Pancreas (tissue), 10 donors: ENCODE measurements around the gene NCAPD3. TPM values are rescaled to one million over a fixed set of nuclear protein-coding genes. Genes with fewer than 3 reads are reported as not detected.

ENCODE experiments used
- ATAC-seq, 4 donors: fragments of 200-7000 bp; cut with Tn5 transposase; one replicate each; pipeline versions ENCODE4 v1.8.0 to v1.9.1; 2020; ENCODE audit warnings: mild to moderate bottlenecking in 4 of 4, moderate library complexity in 4 of 4
- DNase-seq, 6 donors: peaks; one replicate each; pipeline ENCODE4 v3.0.0-alpha.2; 2020
- FAIRE-seq: peaks from 2 replicates; lab custom pipeline; 2012; peaks lifted over from hg19 to GRCh38; lab: Jason Lieb, UNC
- H3K27ac ChIP-seq, 4 donors: fragments of 200-600 bp; sonication (generic); 1 replicate in 3 of 4; 2 replicates in 1 of 4; pipeline versions ENCODE4 v1.5.0 to v1.8.0; 2020
- H3K27me3 ChIP-seq, 4 donors: fragments of 200-600 bp; one replicate each; pipeline ENCODE4 v1.8.0; 2021
- H3K36me3 ChIP-seq, 3 donors: fragments of 200-600 bp; sonication (generic) in 1 of 3; one replicate each; pipeline versions ENCODE4 v1.5.0 to v1.8.0; 2020 to 2021
- H3K4me1 ChIP-seq, 3 donors: fragments of 200-600 bp; one replicate each; pipeline ENCODE4 v1.8.0; 2021
- H3K4me3 ChIP-seq, 4 donors: fragments of 200-600 bp; sonication (generic) in 2 of 4; one replicate each; pipeline versions ENCODE4 v1.5.0 to v1.8.0; 2020 to 2021
- H3K9me3 ChIP-seq, 4 donors: fragments of 200-600 bp; one replicate each; pipeline ENCODE4 v1.8.0; 2021
- WGBS, 2 donors: extraction: QIAGEN DNeasy Blood & Tissue Kit; methylation state at CpG; one replicate each; pipeline ENCODE4 v1.1.7; 2013; 5-methylcytosine and 5-hydroxymethylcytosine counted together
- intact Hi-C, 3 donors: fragments of 100-400 bp; cut with DNase I; formaldehyde crosslinking; loops; one replicate each; pipeline versions ENCODE4 v1.11.1 to v1.14.2; 2022
- polyA plus RNA-seq, 2 donors: library from polyadenylated mRNA; stranded (reverse); fragments of 200-250 nt; gene quantifications; one replicate each; pipeline ENCODE4 v1.2.3, GENCODE V29; 2013
- total RNA-seq, 6 donors: library from RNA; stranded (reverse); fragmentation: NEBNext Ultra II Directional in 4 of 6; extraction: Animal tissue kit (Norgen Biotek cat#: 25700) in 4 of 6; gene quantifications; one replicate each; pipeline versions ENCODE4 v1.2.1 to v1.2.4, GENCODE V29; 2021 to 2023
- TF ChIP-seq, protein P1 (sequence below), 4 donors: fragments of 200-600 bp; sonication (generic) in 3 of 4; IDR thresholded peaks; one replicate each; pipeline versions ENCODE4 v1.5.0 to v1.8.0; 2021; ENCODE audit warnings: antibody characterized with exemption in 4 of 4
- donor health status: healthy with polysubstance abuse.
- donor health status: DM: no; HTN: no; CAD: no; lungs with moderate emphysema.
- donor health status: DM: no; HTN: no; CAD: no.
- donor health status: control.
- donor health status: control.
- donor health status: Bipolar disorder and iron deficiency.
- donor health status: DM: yes; HTN: yes; CAD: no.
- donor health status: DM: no; HTN: no; CAD: no.
- donor health status: DM: no; HTN: no; CAD: no.
- donor health status: DM: yes; HTN: yes; CAD: no.

NCAPD3 gene
- total and polyA plus RNA-seq, 8 donors = 4.5 to 9.5 (median 6.2) TPM

DNA sequence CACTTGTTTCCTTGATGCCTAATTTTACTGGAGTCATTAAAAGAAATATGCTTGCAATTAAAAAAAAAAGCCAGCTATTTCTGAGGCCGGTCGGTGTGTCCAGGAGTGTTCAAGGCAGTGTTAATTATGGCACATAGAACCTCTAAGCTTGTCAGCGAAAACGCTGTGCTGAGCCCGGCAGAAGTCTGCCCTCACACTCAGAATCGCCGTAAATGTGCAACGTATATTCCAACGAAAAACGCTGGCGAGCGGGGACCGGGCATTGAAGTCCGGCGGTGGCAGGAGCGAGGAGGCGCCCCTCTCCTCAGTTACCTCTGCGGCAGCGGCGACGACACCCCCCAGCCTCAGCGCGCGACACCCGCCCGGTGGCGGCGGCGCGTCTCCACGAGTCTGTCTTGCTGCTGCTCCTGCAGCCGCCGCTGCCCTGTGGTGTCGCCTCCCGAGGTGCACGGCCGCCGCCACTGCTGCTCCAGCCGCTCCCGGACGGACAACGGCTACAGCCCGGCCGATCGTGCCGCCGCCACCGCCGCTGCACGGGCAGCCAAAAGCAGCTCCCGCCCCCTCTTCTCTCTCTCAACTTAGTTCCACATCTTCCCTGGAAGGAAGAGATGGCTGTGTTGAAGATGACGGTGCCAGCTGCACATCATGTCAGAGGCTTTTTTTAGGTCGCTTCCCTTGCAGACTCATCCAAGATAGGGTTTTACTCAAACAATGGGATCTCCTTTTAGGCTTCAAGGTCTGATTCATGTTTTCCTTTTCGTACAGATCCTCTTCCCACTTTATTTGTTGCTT lies 98.9 kb downstream of the NCAPD3 start:
- FAIRE-seq = no peak
- 7 to 8% methylated on average over 43 to 54 of the region's 54 CpGs for WGBS, 2 donors
- Histone ChIP-seq H3K4me3 (peak overlapping the region in 3 of 4 donors; percentile 8 to 17 (median 10)), H3K36me3 (no peaks in the 10 kb centered on the region), H3K4me1 (no peaks in the 10 kb centered on the region), H3K27ac (no peak overlapping the region), H3K27me3 (peaks cover 0 to 10% (median 0%) of the 10 kb centered on the region in 4 donors), H3K9me3 (no peaks in the 10 kb centered on the region)
- peak; percentile 18 to 83 (median 30) for DNase-seq
- intact Hi-C loops = no loop called here
- ATAC-seq = peak in 3 of 4 donors; percentile 80 to 87 (median 84)
- TF ChIP-seq, protein P1, sequence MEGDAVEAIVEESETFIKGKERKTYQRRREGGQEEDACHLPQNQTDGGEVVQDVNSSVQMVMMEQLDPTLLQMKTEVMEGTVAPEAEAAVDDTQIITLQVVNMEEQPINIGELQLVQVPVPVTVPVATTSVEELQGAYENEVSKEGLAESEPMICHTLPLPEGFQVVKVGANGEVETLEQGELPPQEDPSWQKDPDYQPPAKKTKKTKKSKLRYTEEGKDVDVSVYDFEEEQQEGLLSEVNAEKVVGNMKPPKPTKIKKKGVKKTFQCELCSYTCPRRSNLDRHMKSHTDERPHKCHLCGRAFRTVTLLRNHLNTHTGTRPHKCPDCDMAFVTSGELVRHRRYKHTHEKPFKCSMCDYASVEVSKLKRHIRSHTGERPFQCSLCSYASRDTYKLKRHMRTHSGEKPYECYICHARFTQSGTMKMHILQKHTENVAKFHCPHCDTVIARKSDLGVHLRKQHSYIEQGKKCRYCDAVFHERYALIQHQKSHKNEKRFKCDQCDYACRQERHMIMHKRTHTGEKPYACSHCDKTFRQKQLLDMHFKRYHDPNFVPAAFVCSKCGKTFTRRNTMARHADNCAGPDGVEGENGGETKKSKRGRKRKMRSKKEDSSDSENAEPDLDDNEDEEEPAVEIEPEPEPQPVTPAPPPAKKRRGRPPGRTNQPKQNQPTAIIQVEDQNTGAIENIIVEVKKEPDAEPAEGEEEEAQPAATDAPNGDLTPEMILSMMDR (IDR thresholded peaks at IDR 0.05) = no peak

DNA sequence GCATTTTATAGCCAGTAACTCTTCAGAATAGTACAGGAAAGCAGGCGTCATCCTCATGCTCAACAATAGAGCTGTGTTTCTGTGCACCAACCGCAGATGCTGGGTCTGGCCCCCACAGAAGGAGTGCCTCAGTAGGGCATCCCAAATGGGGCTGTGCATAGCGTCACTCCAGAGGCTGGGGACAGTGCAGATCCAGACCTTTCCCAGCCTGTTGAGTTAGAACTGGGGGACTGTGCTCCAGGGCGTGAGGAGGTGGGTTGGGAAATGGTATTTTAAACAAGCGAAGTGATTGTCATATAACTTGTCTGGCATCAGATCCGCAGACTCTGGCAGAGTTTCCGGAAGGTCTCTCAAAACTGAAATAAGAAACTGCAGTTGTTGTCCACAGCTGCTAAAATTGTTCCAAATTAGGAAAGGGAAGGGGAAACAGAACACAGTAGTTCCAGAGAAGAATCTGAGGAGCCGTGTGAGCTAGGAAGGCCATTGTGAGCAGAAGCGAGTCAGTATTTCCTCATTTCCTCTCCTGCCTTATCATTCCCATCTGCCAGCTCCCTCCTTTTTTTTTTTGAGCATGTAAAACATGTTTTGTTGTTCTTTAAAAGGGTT lies 102.7 kb downstream of the NCAPD3 start:
- TF ChIP-seq, protein P1 (IDR thresholded peaks at IDR 0.05) = no peak
- 63 to 73% methylated on average over 9 of the region's 9 CpGs for WGBS, 2 donors
- intact Hi-C loops = no loop called here
- H3K9me3 ChIP-seq = no peaks in the 10 kb centered on the region
- H3K36me3 ChIP-seq = no peaks in the 10 kb centered on the region
- no peak overlapping the region for H3K4me3 ChIP-seq
- ATAC-seq = peak in 2 of 4 donors; percentile 7 to 28
- no peaks in the 10 kb centered on the region for H3K4me1 ChIP-seq
- FAIRE-seq = no peak
- H3K27ac ChIP-seq = peak overlapping the region in 2 of 4 donors; percentile 54 to 58
- peaks cover 0 to 10% (median 0%) of the 10 kb centered on the region in 4 donors for H3K27me3 ChIP-seq
- no peak for DNase-seq

DNA sequence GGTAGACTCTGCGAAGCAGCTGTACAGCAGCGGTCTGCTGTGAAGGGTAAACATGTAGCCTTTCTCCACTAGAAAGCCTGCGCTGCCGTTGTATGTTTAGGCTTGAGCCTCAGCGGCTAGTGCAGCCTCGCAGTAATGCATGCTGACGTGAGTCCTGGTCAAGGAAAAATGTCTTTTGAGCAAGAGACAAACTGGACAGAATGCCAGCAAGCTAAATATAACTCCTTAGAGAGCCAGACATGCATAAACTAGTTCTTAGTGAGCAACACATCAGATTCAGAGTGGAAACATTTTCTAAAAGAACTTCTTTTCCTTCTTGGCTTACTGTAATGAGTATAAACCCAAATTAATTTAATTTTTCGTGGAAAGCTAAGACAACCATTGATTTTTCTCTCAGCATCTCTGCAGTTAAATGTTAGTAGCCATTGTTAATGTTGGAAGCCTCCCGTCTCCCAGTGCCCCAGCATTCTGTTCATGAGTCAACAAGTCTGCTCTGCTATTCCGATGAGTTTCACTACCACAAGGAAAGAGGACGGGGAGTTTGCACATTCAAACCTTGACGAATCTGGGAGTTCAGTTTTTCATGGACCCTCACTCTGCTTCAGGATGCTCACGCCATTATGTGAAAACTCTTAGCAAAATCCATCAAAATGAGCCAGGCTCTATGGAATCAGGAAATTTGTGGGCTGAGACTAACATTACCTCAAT lies 103.5 kb downstream of the NCAPD3 start:
- Histone ChIP-seq H3K27ac (peak overlapping the region in 2 of 4 donors; percentile 54 to 58), H3K27me3 (peaks cover 0 to 10% (median 0%) of the 10 kb centered on the region in 4 donors), H3K9me3 (no peaks in the 10 kb centered on the region), H3K36me3 (no peaks in the 10 kb centered on the region), H3K4me3 (no peak overlapping the region), H3K4me1 (no peaks in the 10 kb centered on the region)
- FAIRE-seq (peak; percentile 77), ATAC-seq (peak in 3 of 4 donors; percentile 61 to 74 (median 63)), DNase-seq (peak in 1 of 6 donors; percentile 20)
- TF ChIP-seq, protein P1 (IDR thresholded peaks at IDR 0.05) = no peak
- 57 to 65% methylated on average over 13 of the region's 13 CpGs for WGBS, 2 donors
- intact Hi-C loops = no loop called here

DNA sequence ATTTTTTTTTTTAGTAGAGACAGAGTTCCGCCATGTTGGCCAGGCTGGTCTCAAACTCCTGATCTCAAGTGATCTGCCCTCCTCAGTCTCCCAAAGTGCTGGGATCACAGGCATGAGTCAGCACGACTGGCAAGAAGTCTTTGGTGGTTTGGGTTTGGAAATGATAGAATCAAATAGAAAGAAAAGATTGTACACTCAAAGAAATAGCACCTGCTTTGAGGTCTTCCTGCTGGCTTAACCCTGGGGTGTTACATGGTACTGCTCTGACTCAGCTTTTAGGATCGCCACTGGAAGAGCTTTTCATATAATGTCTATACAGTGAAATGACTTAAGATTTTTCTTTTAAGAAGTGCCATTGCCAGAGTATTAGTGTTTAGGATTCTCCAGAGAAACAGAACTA lies 104.7 kb downstream of the NCAPD3 start:
- Histone ChIP-seq H3K9me3 (no peaks in the 10 kb centered on the region), H3K4me1 (no peaks in the 10 kb centered on the region), H3K27ac (no peak overlapping the region), H3K4me3 (no peak overlapping the region), H3K36me3 (no peaks in the 10 kb centered on the region), H3K27me3 (peaks cover 0 to 6% (median 0%) of the 10 kb centered on the region in 4 donors)
- ATAC-seq (no peak), DNase-seq (no peak), FAIRE-seq (no peak)
- 77 to 94% methylated on average over 3 of the region's 3 CpGs for WGBS, 2 donors
- intact Hi-C loops = no loop called here
- TF ChIP-seq, protein P1 (IDR thresholded peaks at IDR 0.05) = no peak
